Measurements from ENCODE around the gene PARPBP.
"Not testable (repeated sequence)": the region's sequence is repeated elsewhere in the genome, so short reads cannot be mapped to it uniquely, and the experiment has no call there.

The PARPBP gene

GRCh38 chr12:102155206-102155605, 35.2 kb downstream of the PARPBP start:
- not testable (repeated sequence) for DNase-seq (ENCODE audit: low spot score)

- DNase-seq (ENCODE audit: low spot score), result no peak
Measured at GRCh38 chr12:102163383-102163782, 43.4 kb downstream of the PARPBP start.

DNA sequence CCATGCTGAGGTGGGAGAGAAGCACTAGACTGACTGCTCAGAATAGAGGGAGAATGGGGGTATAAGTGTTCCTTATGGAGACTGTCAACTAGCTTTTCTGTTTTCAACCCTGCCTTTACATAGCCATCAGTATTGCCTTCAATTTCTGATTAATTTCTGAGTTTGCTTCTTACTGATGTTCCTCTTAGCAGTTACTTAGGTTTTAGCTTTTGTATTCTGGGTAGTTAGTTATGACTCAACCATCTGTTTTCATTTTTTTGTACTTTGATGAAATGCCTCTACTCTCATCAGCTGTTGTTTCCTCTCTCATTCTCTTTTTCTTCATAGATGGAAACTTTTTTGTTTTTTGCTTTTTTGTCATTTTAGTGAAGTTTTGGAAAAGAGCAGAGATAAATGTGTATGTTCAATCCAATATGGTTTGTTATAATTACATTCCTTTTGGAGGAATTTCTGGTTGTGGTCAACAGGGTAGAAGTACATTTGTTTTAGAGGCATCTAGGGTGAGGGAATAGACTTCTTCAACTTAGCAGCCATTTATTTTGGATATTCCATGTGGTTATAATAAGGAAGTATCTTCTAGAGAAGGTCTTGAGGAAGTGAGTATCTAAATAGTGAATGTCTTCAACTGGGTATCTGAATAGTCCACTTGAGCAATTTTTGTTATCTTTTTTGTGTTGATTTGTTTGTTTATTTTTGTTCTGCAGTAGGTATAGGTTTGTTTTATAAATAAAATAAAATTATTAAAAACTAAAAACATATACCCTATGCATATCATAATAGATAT, 48.0 kb downstream of the PARPBP start:
- no peak for DNase-seq (ENCODE audit: low spot score)

DNA sequence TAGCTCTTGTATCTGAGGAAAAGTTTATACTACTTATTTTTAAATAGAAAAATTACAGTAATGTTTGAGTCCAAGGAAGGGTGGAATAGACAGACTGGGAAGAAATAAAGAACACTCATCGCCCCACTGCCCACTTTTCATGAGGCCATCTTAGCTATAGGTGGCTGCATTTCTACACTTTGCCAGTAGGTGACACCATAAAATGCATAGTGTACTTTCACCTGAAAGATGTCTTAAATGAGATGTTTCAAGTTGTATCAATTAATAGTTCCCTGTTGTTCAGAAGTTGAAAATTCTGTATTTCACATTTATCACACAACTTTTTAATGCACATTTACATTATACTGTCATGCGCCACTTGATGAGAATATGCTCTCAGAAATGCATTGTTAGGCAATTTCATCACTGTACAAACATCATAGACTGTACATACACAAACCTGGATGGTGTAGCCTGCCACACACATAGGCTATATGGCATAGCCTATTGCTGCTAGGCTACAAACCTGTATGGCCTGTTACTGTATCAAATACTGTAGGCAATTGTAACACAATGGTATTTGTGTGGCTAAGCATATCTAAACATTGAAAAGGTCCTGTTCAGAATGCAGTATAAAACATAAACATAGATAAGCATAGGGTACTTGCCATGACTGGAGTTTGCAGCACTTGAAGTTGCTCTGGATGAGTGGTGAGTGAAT, 50.1 kb downstream of the PARPBP start:
- DNase-seq (ENCODE audit: low spot score), result peak; percentile 18

GRCh38 chr12:102171951-102172350, 52.0 kb downstream of the PARPBP start:
- no peak for DNase-seq (ENCODE audit: low spot score)

GRCh38 chr12:102172436-102172835, 52.5 kb downstream of the PARPBP start:
- DNase-seq (ENCODE audit: low spot score), result no peak

DNA sequence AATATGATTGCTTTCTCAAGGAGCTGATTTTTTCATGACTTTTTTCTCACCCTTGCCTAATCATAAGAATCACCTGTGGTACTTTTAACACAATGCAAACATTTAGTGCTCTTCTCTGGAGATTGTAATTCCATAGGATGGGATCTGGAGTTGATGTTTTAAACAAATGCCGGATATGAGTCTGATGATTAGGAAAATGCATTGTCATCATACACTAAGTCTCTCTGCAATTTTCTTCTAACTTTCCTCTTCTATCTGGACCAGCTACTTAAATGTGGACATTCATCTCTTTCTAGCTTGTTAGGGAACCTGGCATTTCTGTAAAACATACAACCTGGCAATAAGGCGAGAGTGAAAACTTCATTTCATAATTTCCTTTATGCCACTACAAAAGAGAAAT, 54.1 kb downstream of the PARPBP start:
- DNase-seq (ENCODE audit: low spot score), result no peak

DNA sequence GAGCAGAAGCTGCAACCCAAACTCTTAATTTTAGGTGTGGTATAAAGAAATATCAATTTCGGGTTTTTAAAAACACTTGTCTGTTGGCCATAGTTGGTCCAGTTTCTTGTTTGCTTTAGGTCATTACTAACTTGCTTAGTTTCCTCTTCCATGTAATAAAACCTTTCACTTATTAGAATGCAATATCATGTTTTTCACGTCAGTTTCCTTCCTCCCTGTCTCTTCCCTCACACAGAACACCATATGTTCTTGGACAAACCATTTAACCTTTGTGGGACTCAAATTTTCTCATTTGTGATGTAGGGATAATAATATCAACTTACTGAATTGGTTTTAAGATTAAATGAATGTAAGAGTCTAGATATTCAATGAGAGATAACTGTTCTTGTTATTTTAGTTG, 54.8 kb downstream of the PARPBP start:
- no peak for DNase-seq (ENCODE audit: low spot score)

GRCh38 chr12:102182635-102183034, 62.7 kb downstream of the PARPBP start:
- DNase-seq (ENCODE audit: low spot score), result no peak

GRCh38 chr12:102195826-102196225, 75.8 kb downstream of the PARPBP start:
- no peak for DNase-seq (ENCODE audit: low spot score)

- no peak for DNase-seq (ENCODE audit: low spot score)
Measured at GRCh38 chr12:102197789-102198188, 77.8 kb downstream of the PARPBP start, which contains the start of gene PMCH. Gene PMCH (minus strand): TSS chr12:102197833. CDS start chr12:102197770, 63 bp downstream.

GRCh38 chr12:102201436-102202061, 81.6 kb downstream of the PARPBP start:
- DNase-seq (ENCODE audit: low spot score), result no peak

DNA sequence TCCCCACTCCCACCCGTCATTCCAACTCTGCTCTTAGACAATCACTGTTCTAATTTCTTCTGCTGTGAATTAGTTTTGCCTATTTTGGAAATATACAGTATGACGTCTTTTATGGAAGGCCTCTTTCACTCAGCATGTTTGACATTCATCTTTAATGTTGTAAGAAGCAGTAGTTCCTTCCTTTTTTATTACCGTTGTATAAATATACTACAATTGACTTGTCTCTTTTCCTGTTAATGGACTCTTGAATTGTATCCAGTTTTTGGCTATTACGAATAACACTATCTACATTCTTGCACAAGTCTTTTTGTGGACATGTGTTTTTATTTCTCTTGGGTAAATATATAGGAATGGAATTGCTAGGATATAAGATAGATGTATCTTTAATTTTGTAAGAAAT, 82.6 kb downstream of the PARPBP start:
- DNase-seq (ENCODE audit: low spot score), result no peak

DNA sequence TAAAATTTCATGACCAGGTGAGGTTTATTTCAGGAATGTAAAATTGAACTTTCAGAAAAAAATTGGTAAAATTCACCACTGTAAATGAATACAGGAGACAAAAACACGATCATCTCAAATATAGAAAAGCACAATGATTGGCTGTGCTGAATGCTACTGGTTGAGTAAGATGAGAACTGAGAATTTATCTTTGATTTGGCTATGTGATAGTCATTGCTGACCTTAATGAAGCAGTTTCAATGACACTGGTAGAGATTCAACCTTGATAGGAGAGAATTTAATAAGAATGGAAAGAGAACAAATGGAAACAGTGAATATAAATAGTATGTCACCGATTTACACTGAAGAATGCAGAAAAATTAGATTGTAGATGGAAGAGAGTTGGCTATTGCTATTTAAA, 84.0 kb downstream of the PARPBP start:
- DNase-seq (ENCODE audit: low spot score), result no peak

GRCh38 chr12:102215992-102216691, 96.2 kb downstream of the PARPBP start:
- DNase-seq (ENCODE audit: low spot score), result no peak

DNA sequence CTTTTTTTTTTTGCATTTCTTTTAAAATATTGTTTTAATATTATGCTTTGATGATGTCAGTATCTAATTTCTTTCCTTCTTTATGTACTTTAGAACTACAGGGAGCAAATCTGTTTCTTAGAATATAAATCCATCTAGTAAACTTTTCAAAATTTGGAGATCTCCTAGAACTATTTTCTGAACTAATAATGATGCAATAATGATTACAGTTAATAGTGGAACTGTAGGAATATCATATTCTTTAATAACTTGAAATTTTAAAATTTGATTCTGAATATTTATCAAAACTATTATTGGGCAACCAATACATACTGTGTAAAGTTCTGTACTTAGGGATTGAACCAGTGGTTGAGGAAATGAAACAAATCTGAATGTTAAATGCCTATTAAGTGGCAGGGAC, 100.8 kb downstream of the PARPBP start:
- no peak for DNase-seq (ENCODE audit: low spot score)

DNA sequence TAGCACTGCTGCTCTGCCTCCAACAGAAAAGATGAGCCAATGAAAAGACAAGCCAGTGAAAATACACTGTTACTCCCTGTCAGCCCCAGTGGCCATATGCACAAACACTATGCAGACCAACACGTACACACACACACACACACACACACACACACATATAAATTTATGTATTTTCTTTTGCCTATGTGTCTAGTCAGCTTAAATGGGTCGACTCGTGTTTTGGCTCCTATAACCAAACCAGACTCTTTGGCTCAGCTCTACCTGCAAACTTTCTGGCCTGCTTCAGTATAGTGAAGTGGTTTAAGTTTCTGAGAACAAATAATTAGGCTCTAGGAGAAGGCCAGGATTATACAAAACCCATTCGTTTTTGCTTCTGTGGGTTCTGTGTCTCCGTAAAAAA, 108.0 kb downstream of the PARPBP start:
- no peak for DNase-seq (ENCODE audit: low spot score)

- DNase-seq (ENCODE audit: low spot score), result no peak
Measured at GRCh38 chr12:102232036-102232435, 112.1 kb downstream of the PARPBP start.

DNA sequence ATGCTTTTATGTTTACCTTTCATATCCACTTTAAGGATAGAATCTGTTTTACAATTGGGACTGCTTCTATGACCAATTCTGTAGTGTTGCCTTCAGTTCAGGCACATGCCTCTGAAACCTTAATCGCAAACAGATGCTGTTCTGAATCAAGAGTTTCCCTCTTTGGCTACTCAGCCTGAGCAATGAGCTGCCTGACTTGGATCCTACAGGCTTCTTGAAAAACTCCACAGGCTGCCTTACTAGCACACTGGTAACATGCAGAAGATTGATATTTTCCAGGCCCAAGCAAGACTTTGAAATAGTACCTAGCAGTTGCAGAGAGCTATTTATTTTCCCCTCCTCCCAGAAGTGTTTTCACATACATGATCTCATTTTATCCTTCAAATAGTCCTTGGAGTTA, 112.5 kb downstream of the PARPBP start:
- no peak for DNase-seq (ENCODE audit: low spot score)

- no peak for DNase-seq (ENCODE audit: low spot score)
Measured at GRCh38 chr12:102234599-102234998, 114.6 kb downstream of the PARPBP start.

- DNase-seq (ENCODE audit: low spot score), result not testable (repeated sequence)
Measured at GRCh38 chr12:102240859-102241258, 120.9 kb downstream of the PARPBP start.
